LHCN-M2 (cell line): ENCODE data around the gene LGALSL. TPM values are rescaled to one million over a fixed set of nuclear protein-coding genes. Genes with fewer than 3 reads are reported as not detected.

Experiments
- DNase-seq: peaks from one replicate; pipeline ENCODE4 v3.0.0-alpha.2; 2012; ENCODE audit warnings: low read depth
- total RNA-seq: library from RNA; depleted of rRNA; stranded (reverse); fragments of >200 nt; gene quantifications from 2 replicates; pipeline ENCODE4 v1.2.3, GENCODE V29; 2014; rRNA removed

LGALSL gene
- total RNA-seq, 1 experiment from 2014 or later, result 0.17 TPM

GRCh38 chr2:64493788-64494187 lies 39.8 kb downstream of the LGALSL start:
- DNase-seq, result no peak

- DNase-seq, result no peak
These were observed 44.5 kb downstream of the LGALSL start for GRCh38 chr2:64498438-64498837.

- DNase-seq, result no peak
These were observed 46.6 kb downstream of the LGALSL start for GRCh38 chr2:64500549-64500948.

- DNase-seq, result no peak
These were observed 48.0 kb downstream of the LGALSL start for GRCh38 chr2:64501946-64502345.

GRCh38 chr2:64502860-64503259 lies 48.9 kb downstream of the LGALSL start:
- DNase-seq, result no peak

DNA sequence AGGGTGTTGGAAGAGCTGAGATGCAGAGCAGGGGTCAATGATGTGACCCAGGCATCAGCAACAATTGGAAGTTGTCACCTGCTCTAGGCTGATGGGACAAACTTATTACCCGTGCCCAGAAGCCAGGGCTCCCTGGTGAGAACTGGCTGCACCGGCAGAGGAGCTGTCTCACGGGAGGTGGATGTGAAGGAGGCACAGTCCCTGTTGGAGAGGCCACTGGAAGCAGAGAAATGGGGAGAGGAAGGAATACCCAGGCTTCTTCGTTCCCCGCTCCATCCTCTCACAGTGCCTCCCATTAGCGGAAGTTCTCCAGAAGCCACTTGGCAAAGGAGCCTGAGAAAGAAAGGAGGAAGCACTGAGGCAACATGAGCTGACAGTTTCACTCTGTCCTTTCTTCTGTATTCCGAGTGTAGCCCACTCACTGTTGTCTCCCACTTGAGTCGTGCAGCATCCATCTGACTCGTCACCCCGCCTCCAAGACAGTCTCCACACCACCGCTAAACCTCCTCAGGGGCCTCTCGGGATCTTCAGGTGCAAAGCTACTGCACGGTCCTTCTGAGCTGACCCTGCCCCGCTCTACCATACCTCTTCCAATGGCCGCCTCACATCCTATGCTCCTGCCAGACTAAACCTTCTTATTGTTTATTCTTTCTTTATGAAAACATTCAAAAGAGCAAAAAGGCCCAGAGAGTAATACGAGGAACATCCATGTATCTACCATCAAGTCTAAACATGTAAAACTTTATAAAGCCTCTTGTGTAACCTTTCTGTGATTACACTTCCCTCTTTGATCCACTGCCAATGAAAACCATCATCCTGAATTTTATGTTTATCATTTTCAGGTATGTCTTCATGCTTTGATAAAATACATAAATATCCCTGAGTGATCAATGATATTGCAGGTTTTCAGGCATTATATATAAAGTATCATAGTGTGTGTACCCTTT lies 51.1 kb downstream of the LGALSL start:
- no peak for DNase-seq

DNA sequence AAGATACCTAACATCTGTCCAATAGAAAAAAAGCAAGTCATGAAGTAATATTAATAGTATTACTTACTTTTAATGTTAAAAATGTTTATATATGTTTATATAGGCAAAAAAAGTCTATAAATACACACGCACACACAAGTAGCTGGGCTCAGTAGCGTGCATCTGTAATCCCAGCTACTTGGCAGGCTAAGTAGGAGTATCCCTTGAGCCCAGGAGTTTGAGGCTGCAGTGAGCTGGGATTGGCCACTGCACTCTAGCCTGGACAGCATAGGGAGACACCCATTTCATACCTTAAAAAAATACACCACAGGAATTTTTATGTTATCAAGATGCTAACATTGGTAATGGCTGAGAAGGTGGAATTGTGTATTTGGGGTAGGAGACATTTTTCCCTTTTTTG lies 52.7 kb downstream of the LGALSL start:
- DNase-seq, result no peak

Other genes starting within 250 kb of the LGALSL start
- 13.3 and 16.1 TPM in 2 replicates for gene AFTPH, start 70.2 kb downstream of the LGALSL start, total RNA-seq
- gene SERTAD2, start 199.8 kb downstream of the LGALSL start, total RNA-seq, result 13.1 and 17.3 TPM in 2 replicates